Measurements from ENCODE around the gene NUP214.
"Not testable (repeated sequence)": the region's sequence is repeated elsewhere in the genome, so short reads cannot be mapped to it uniquely, and the experiment has no call there.

The NUP214 gene

DNA sequence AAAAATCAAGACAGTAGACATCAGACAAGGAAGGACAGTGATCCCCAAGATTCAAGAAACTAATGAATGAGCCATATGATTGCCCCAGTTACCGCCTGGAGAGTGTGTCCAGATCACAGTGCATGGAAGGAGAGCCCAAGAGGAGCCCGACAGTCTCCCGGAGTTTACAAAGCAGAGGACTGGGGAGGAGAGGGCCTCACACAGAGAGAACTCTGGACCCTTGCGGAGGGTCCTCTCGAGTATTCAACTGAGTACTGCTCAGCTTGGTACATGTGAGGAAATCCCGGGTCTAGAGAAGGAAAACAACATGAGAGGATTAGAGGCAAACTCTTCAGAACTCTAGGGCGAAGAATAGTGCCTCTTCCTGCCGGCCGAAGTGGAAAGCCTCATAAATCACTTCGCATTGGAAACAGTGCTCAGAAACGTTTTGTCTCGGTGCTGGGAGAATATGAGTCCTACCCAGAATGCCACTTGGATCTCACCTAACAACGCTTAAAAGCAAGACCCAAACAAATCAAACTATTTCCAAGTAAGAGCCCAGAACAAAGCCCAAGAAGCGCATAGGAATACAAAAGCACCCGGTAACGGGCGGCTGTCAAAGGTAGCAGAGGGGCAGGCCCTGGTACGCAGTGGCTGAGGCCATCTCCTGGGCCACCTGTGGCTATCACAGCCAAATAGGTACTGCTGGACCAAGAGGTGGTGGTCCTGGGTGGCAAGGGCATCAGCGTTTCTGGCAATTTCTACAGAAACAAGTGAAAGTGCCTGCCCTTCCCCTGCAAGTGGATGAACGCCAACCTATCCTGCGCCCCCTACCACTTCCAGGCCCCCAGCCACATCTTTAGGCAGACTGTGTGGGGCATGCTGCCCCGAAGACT, 114.9 kb downstream of the NUP214 start:
- no peak overlapping the region for H3K4me3 ChIP-seq (ENCODE audit: low read depth, low read length)
- no peak for DNase-seq (ENCODE audit: low read depth)

DNA sequence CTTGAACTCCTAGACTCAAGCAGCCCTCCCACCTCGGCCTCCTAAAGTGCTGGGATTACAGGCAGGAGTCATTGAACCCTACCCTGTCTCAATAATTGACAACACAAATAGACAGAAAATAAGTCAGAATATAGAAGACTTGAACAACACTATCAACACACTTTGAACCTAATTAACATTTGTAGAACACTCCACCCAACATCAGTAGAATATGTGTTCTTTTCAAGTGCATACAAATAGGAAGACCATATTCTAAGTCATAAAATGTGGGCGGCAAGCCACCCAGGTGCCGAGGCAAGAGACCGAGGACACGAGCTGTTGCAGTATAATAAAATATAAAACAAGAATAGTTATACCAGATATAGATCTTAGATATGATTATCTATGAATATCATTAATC, 118.9 kb downstream of the NUP214 start:
- not testable (repeated sequence) for H3K4me3 ChIP-seq (ENCODE audit: low read depth, low read length); DNase-seq (ENCODE audit: low read depth)

DNA sequence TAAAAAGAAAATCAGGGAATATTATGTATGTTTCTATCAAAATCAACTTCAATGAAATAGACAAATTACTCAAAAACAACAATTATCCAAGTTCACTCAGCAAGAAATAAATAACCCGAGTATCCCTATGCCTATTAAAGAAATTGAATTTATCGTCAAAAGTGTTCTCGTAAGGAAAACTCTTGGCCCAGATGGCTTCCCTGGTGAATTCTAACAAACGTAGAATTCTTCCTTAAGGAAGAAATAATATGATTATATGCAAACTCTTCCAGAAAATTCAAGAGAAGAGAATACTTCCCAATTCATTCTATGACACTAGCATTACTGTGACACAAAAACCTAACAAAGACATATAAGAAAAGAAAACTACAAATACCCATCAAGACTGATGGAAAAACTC, 121.2 kb downstream of the NUP214 start:
- DNase-seq (ENCODE audit: low read depth) = no peak
- no peak overlapping the region for H3K4me3 ChIP-seq (ENCODE audit: low read depth, low read length)

DNA sequence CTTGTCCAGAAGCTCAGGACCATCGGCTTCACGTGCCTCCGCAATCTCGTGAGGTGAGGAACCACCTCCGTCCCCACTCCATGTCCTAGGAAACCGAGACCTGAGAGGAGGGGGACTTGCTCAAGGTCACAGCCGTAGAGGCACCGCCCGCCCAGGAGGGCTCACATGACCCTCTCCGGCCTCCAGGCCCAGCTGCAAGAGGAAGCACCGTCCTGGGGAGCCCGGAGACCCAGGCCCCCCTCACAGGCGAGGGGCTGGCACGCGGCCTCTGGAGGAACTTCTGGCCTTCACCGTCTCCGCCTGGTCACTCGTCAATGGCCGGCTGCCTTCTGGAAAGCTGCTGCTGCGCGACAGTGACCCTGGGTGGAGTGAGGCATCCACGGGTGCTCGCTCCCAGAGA, 126.7 kb downstream of the NUP214 start:
- DNase-seq (ENCODE audit: low read depth) = no peak
- H3K4me3 ChIP-seq (ENCODE audit: low read depth, low read length) = no peak overlapping the region

DNA sequence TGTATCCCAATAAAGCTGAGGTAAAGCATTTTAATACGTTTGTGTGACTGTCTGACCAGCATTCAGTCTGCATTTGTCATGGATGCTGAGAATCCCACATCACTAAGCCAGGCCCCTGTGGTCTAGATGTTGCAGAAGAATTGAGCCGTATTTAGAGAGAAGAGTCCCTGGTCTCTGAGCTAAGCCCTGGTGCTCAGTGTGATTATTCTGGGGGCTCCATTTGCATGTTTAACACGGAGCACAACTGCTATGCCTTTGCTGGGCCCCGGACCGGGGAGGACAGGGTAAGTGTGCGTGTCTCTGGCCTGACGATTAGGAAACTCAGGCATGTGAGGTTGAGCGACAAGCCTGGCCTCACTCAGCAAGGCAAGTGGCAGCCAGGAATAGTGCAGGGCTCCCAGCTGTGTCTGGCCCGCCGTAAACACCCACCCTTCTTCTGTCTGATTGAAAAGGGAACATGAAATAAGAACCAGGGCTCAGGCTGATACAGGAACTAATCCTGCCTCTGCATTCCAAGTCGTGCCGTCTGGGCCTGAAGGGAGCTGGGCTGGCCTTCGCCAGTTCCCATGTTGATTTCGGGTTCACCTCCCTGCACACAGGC, 128.6 kb downstream of the NUP214 start:
- DNase-seq (ENCODE audit: low read depth) = peak; percentile 31
- H3K4me3 ChIP-seq (ENCODE audit: low read depth, low read length) = no peak overlapping the region

DNA sequence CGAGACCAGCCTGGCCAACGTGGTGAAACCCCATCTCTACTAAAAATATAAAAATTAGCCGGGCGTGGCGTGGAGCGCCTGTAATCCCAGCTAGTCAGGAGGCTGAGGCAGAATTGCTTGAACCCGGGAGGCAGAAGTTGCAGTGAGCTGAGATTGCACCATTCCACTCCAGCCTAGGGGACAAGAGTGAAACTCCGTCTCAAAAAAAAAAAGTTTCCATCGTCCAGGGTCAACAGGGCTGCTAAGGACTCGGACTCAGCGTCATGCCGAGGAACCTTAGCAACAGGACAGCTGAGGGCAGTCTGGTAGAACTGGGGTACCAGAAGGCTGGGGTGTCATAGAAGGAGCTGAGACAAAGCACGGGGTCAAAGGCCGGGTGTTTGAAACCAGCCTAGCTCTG, 129.2 kb downstream of the NUP214 start:
- no peak for DNase-seq (ENCODE audit: low read depth)
- no peak overlapping the region for H3K4me3 ChIP-seq (ENCODE audit: low read depth, low read length)

DNA sequence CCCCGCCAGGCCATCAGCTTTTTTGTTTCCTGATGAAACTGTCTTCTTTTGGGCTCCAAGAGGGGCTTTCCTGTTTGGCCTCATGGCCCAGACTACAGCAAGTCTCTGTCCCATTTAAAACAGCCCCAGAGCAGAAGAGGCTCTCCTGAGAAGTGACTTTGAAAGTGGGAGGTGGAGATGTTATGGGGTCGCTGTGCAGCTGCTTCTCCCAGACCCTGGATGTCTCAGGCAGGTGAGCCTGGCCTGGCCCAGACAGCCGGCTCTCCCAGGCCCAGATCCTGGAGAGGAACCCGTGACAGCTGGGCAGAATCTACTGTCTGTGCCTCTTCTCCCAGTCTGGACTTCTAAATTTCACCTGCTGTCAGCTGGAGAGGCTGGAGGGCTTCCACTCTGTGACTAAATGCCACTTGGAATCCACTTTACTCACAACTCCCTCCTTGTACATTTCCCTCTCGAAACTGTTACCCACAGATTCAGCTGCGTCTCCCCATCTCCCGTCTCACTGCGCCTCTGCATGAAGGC, 130.4 kb downstream of the NUP214 start:
- DNase-seq (ENCODE audit: low read depth) = peak; percentile 8
- H3K4me3 ChIP-seq (ENCODE audit: low read depth, low read length) = no peak overlapping the region

DNA sequence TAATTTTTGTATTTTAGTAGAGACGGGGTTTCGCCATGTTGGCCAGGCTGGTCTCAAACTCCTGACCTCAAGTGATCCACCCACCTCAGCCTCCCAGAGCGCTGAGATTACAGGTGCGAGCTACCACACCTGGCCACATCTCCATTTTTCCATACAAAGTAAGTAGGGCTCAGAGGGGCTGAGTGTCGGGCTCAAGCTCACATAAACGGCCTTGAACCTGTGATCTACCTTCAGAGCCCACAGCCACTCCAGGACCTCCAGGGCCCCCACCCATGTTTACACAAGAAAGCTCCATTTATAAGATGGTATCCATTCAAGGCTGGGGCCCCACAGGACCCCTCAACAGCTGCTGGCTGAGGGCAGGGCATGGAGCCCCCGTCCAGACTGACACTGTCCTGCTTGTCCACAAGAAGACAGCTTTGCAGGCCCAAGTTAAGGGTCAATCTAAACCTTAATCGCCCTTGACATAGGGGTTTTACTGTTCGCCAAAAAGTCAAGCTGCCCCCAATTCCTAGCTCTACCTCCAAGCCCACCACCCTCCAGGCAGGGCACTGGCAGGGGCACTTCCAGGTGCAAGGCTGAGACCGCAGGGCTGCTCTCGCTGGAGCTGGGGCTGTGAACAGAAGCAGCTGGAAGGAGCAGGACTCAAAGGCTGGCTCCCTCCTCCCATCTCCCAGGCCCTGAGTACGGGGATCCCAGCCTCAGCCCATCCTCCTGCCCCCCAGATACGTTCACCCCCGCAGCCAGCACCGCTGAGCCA, 132.1 kb downstream of the NUP214 start:
- DNase-seq (ENCODE audit: low read depth) = no peak
- H3K4me3 ChIP-seq (ENCODE audit: low read depth, low read length) = no peak overlapping the region

DNA sequence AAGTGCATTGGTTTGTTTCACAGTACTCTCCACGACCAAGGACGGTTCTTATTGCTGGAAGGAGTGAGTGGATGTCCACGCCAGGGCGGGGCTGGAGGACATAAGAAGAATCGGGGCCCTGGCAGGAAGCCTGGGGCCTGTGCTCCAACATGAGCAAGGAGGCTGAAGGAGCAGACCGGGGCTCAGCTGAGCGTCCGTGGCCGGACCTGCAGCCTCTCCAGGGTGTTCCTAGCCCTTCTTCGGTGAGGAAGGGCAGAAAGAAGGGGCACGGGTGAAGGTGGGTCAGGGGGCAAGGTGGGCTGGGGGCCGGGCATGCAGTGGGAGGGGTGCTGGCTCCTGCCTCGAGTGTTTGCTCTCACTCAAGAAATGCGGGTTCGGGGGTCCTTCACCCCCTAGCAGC, 132.8 kb downstream of the NUP214 start:
- H3K4me3 ChIP-seq (ENCODE audit: low read depth, low read length) = no peak overlapping the region
- DNase-seq (ENCODE audit: low read depth) = no peak

DNA sequence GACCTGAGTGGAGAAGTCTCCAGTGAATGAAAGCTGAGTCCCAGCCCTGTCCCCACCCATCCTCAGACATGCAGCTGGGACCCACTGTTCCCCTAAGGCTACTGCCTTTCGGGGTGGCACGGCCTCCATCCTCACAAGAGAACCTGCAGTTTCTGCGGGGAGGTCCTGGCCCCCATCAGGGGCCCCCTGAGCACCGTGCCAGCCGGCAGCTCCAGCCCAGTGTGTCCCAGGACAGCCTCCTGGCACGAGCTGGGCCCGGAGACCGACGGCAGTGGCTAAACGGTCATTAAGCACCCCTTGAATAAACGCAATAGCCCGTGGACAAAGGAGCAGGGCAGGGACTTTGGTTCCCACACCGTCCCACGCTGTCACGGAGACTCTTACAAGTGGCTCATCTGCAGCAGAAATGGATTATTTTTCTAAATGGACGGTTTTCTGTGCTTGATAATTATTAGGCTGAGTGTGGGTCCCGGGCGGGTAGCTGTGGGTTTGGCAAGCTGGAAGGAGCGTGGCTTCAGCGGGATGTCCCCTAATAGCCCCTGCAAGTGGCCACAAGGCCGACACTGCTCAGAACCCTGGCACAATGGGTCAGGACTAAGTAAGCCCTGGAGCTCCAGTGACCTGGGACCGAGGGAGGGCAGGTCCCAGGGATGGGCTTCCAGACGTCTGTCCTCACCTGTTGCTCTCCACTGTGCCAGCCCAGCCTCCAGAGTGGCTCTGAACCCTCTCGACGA, 133.5 kb downstream of the NUP214 start:
- no peak overlapping the region for H3K4me3 ChIP-seq (ENCODE audit: low read depth, low read length)

DNA sequence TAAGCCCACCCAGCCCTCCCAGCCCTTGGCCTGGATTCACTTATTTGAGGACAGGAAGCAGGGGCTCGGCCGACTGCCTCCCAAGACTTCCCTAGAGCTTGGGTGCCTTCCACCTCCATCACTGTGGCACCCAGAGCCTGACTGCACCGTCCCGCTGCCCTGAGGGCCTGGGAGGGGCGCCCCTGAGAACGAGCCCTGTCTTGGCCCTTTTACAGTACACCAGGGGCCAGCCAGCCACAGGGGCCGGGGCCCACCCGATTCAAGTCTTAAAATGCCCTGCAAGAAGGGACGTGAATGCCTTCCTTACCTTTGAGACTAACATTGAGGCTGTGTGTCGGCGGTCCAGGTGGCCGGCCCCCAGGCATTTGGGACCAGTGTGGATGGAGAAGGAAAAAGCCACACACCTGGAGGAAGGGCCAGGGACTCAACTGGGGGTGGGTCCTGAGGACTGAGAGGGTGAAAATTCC, 134.1 kb downstream of the NUP214 start:
- no peak for DNase-seq (ENCODE audit: low read depth)
- H3K4me3 ChIP-seq (ENCODE audit: low read depth, low read length) = no peak overlapping the region

More for the DNA sequence above, 133.5 kb downstream of the NUP214 start:
- no peak for DNase-seq (ENCODE audit: low read depth)

DNA sequence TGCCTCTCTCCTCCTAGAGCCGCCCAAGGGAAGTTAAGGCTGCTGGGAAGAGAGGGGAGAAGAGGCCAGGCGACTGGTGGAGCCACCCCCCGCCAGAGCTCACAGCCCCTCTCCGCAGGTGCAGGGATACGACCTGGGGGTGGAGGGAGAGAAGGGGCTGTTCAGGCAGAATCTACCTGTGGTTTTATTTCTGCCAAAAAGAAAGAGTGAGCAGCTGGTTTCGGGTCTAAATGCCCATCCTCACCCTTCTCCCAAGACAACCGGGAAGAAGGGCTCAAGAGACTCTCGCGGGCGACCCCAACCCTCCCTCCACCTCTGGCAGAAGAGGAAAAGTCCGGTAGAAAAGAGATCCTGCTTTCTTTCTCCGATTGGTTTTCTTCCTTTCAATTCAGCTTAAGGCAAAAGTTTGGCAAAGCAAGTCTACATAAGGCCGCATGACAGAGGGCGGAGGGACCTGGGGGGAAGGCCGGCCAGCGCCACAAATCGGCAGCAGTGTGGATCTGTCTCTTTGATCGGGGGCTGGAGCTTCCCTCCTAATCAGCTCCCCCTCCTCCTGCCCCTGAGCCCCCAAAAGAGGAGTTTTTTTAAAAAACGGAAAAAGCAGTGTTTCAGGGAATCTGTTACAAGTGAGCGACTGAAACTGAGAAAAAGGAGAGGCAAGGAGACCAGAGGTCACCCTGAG, 134.7 kb downstream of the NUP214 start:
- DNase-seq (ENCODE audit: low read depth) = no peak
- H3K4me3 ChIP-seq (ENCODE audit: low read depth, low read length) = no peak overlapping the region

DNA sequence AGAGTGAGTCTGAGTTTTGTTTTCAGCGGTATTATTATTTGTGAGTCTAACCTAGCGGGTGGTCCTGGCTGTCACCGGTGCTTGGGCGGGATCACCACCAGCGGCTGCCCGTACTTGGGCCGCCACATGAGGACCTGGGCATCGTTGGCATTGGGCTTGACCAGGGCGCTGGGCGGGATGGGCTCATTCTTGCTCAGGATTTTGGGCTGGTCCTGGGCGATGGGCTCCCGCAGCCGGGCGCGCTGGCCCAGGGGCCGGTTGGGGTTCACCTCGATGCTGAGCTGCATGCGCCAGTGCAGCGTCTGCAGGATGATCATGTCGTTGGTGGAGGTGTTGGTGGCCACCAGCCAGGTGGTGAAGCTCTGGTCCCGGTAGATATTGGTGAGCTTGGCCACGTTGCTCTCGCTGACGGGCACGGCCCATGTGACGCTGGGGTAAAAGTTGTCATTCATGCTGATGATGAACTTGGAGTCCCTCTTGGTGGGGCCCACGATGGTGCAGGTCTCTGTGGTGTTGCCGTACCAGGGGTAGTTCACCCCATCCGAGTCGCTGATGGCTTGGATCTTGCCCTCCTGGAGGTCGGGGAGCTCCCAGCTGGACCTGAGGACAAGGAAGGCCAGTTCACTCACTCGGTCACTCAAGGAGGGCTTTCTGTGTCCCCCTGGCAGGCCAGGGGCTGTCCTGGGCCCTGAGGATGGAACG, 135.5 kb downstream of the NUP214 start:
- DNase-seq (ENCODE audit: low read depth) = no peak
- H3K4me3 ChIP-seq (ENCODE audit: low read depth, low read length) = no peak overlapping the region

DNA sequence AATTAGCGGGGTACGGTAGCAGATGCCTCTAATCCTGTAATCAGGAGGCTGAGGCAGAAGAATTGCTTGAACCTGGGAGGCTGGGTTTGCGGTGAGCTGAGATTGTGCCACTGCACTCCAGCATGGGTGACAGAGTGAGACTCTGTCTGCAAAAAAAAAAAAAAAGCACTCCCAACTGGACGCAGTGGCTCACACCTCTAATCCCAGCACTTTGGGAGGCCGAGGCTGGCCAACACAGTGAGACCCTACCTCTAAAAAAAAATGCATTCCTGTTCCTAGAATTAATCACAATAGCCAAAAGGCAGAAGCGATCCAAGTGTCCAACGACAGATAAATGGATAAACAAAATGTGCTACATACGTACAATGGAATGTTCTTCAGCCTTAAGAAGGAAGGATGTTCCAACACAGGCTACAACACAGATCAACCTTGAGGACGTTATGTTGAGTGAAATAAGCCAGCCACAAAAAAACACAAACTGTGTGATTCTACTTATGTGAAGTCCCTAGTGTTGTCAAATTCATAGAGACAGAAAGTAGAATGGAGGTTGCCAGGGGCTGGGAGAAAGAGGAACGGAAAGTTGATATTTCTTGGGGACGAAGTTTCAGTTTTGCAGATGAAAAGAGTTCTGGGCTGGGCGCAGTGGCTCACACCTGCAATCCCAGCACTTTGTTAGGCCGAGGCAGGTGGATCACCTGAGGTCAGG, 137.1 kb downstream of the NUP214 start:
- DNase-seq (ENCODE audit: low read depth) = no peak
- H3K4me3 ChIP-seq (ENCODE audit: low read depth, low read length) = no peak overlapping the region

DNA sequence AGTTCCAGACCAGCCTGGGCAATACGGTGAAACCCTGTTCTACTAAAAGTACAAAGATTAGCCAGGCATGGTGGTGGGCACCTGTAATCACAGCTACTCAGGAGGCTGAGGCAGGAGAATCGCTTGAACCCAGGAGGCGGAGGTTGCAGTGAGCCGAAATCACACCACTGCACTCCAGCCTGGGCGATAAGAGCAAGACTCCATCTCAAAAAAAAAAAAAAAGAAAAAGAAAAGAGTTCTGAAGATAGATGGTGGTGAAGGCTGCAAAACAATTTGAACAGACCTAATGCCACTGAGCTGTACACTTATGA, 137.6 kb downstream of the NUP214 start:
- DNase-seq (ENCODE audit: low read depth); H3K4me3 ChIP-seq (ENCODE audit: low read depth, low read length): not testable (repeated sequence)

DNA sequence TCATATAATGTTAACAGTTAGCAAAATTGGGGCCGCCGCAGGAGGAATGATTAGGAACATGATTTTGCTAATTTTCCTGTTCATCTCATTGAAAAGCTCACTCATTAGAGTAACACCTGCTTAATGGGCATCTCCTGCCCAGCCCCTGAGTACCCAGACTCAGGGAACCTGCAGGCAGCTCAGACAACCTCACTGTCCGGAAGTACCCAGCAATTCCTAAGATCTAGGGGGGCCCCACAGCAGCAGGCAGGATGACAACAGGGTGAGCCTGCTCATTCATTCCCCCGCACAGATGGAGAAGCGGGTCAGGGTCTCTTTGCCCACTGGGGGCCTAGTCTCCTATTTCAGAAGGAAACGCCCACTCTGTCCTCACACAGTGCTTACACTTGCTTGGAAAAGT, 138.3 kb downstream of the NUP214 start:
- no peak for DNase-seq (ENCODE audit: low read depth)

DNA sequence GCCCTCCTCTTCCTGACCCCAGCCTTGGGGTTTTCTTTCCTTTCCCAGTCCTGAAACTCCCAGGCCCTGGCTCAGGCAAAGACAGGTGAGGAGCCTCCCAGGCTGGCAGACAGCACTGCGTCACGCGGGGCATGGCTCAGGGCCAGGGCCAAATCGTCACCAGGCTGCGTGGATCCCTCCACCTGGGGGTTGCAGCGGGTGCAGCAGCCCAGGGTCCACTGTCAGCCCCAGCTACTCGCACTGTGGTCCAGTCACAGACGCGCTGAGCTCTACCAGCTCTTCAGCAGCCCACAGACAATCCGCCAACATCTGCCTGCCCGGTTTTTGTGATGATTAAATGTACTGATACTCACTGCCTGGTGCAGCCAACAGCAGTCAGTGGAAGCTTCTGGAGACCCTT, 138.8 kb downstream of the NUP214 start:
- DNase-seq (ENCODE audit: low read depth) = no peak
- H3K4me3 ChIP-seq (ENCODE audit: low read depth, low read length) = no peak overlapping the region

More for the DNA sequence above, 138.3 kb downstream of the NUP214 start:
- no peak overlapping the region for H3K4me3 ChIP-seq (ENCODE audit: low read depth, low read length)
